Heart left ventricle (tissue), 16 donors: ENCODE results near the gene ZNF26. TPM values are rescaled to one million over a fixed set of nuclear protein-coding genes. Genes with fewer than 3 reads are reported as not detected.
A peak's percentile ranks its signal among the peaks of the same experiment; 100 is the strongest.

Experiments used
- ATAC-seq, 4 donors: fragments of 200-7000 bp; cut with Tn5 transposase; one replicate each; pipeline ENCODE4 v1.9.1; 2020 to 2022; ENCODE audit warnings: moderate library complexity in 4 of 4, mild to moderate bottlenecking in 3 of 4, moderate number of reproducible peaks in 1 of 4
- DNase-seq, 5 donors: peaks; one replicate each; pipeline ENCODE4 v3.0.0-alpha.2; 2020
- H3K27ac ChIP-seq, 12 donors: fragments of 200-600 bp; sonication (generic) in 4 of 12; one replicate each; pipeline versions ENCODE4 v1.5.0 to v1.8.0; 2016 to 2022; ENCODE audit warnings: mild to moderate bottlenecking in 2 of 12
- H3K27me3 ChIP-seq, 9 donors: fragments of 200-600 bp; sonication (generic) in 2 of 9; one replicate each; pipeline versions ENCODE4 v1.5.1 to v1.8.0; 2016 to 2022; ENCODE audit warnings: mild to moderate bottlenecking in 3 of 9
- H3K36me3 ChIP-seq, 9 donors: fragments of 200-600 bp; sonication (generic) in 2 of 9; one replicate each; pipeline versions ENCODE4 v1.5.0 to v1.8.0; 2018 to 2022; ENCODE audit warnings: mild to moderate bottlenecking in 2 of 9
- H3K4me1 ChIP-seq, 12 donors: fragments of 200-600 bp; sonication (generic) in 4 of 12; one replicate each; pipeline versions ENCODE4 v1.5.0 to v1.8.0; 2016 to 2022; ENCODE audit warnings: mild to moderate bottlenecking in 3 of 12
- H3K4me3 ChIP-seq, 12 donors: fragments of 200-600 bp; sonication (generic) in 4 of 12; one replicate each; pipeline versions ENCODE4 v1.5.0 to v1.8.0; 2017 to 2022; ENCODE audit warnings: mild to moderate bottlenecking in 9 of 12, moderate library complexity in 4 of 12
- H3K9me3 ChIP-seq, 12 donors: fragments of 200-600 bp; sonication (generic) in 4 of 12; one replicate each; pipeline versions ENCODE4 v1.5.0 to v1.8.0; 2016 to 2022; ENCODE audit warnings: mild to moderate bottlenecking in 1 of 12
- POLR2A ChIP-seq, 2 donors: fragments of 450-650 bp; IDR thresholded peaks; one replicate each; pipeline ENCODE4 v1.6.1; 2017; ENCODE audit warnings: antibody characterized with exemption in 2 of 2, mild to moderate bottlenecking in 2 of 2, moderate library complexity in 2 of 2
- WGBS, 4 donors: extraction: QIAGEN DNeasy Blood & Tissue Kit in 2 of 4; methylation state at CpG; one replicate each; pipeline versions ENCODE4 v1.1.5 to v1.1.7; 2013 to 2018; 5-methylcytosine and 5-hydroxymethylcytosine counted together
- intact Hi-C, 10 donors: fragments of 100-400 bp; cut with DNase I; formaldehyde crosslinking; loops; one replicate each; pipeline versions ENCODE4 v1.11.1 to v1.14.2; 2022
- polyA plus RNA-seq, 2 donors: library from polyadenylated mRNA; stranded (reverse); fragments of 200-250 nt; gene quantifications; one replicate each; pipeline ENCODE4 v1.2.3, GENCODE V29; 2013
- total RNA-seq, 9 donors: library from RNA; depleted of rRNA in 2 of 9; stranded (reverse); fragments of >200 nt in 2 of 9; fragmentation: NEBNext Ultra II Directional in 3 of 9; extraction: Animal tissue kit (Norgen Biotek cat#: 25700) in 3 of 9; gene quantifications; one replicate each; pipeline versions ENCODE4 v1.1.0 to v1.2.4, GENCODE V29; 2016 to 2023
- TF ChIP-seq, protein P1 (sequence below), 12 donors: fragments of 200-600 bp; sonication (generic) in 4 of 12; IDR thresholded peaks; one replicate each; pipeline versions ENCODE4 v1.5.0 to v1.8.0; 2018 to 2022; ENCODE audit warnings: antibody characterized with exemption in 12 of 12, mild to moderate bottlenecking in 5 of 12
- donor health status: ischemic (EF 13 %, LVEDD 7.1; RV severe dilation, severe dysfunction).
- donor health status: healthy with polysubstance abuse.
- donor health status: DM: no; HTN: yes; CAD: no.
- donor health status: DM: no; HTN: no; CAD: no.
- donor health status: ischemic (EF 25% LVEDD 6.9; RV normal size, moderate dysfunction).
- donor health status: ischemic (EF 25% LVEDD 5.7; RV mildly dilated, moderate dysfunction).
- donor health status: healthy.
- donor health status: DM: yes; HTN: yes; CAD: no.
- donor health status: ischemic (EF 35%, LVEDD 5.7; RV mildly dilated, moderate dysfunction).
- donor health status: nonischemic (EF 11% LVEDD 7.7; RV severe dilation, severe dysfunction).
- donor health status: DM: yes; HTN: yes; CAD: no.
- donor health status: PGD.
- donor health status: ischemic (EF 29% LVEDD 5.4; RV normal size, mild dysfunction).
- donor health status: nonischemic (EF 23%, LVEDD 6.1; RV moderate dilation, normal function).

ZNF26 gene
- total and polyA plus RNA-seq, 11 donors, result 0.60 to 6.7 (median 3.7) TPM

GRCh38 chr12:132986885-132987225 lies 688 bp downstream of the ZNF26 start:
- ATAC-seq, result peak in 1 of 4 donors; percentile 9
- Histone ChIP-seq H3K9me3 (peaks cover 0 to 42% (median 20%) of the 10 kb centered on the region in 12 donors), H3K27ac (peak overlapping the region in 10 of 12 donors; percentile 74 to 91 (median 84)), H3K27me3 (no peaks in the 10 kb centered on the region), H3K4me1 (peaks cover 6 to 18% (median 12%) of the 10 kb centered on the region in 12 donors), H3K4me3 (peak overlapping the region; percentile 62 to 97 (median 82)), H3K36me3 (peaks cover 0 to 26% (median 5%) of the 10 kb centered on the region in 9 donors)
- intact Hi-C loops, result loop anchor here in 9 of 10 donors (1.0 to 10.0 kb wide), 9 partner anchors 45 to 194 kb away; partner anchors contain the start of genes ZNF84 (in 6 of the 9), ZNF140 (in 5 of the 9), ZNF268 (in 4 of the 9) and ZNF10 (in 1 of the 9)
- DNase-seq, result no peak
- no peak for TF ChIP-seq POLR2A (IDR thresholded peaks at IDR 0.05)
- TF ChIP-seq, protein P1, sequence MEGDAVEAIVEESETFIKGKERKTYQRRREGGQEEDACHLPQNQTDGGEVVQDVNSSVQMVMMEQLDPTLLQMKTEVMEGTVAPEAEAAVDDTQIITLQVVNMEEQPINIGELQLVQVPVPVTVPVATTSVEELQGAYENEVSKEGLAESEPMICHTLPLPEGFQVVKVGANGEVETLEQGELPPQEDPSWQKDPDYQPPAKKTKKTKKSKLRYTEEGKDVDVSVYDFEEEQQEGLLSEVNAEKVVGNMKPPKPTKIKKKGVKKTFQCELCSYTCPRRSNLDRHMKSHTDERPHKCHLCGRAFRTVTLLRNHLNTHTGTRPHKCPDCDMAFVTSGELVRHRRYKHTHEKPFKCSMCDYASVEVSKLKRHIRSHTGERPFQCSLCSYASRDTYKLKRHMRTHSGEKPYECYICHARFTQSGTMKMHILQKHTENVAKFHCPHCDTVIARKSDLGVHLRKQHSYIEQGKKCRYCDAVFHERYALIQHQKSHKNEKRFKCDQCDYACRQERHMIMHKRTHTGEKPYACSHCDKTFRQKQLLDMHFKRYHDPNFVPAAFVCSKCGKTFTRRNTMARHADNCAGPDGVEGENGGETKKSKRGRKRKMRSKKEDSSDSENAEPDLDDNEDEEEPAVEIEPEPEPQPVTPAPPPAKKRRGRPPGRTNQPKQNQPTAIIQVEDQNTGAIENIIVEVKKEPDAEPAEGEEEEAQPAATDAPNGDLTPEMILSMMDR (IDR thresholded peaks at IDR 0.05), result no peak
- 4 to 7% (median 4%) methylated on average over 10 to 11 of the region's 11 CpGs for WGBS, 4 donors

- H3K27me3 ChIP-seq, result no peaks in the 10 kb centered on the region
- H3K4me1 ChIP-seq, result no peaks in the 10 kb centered on the region
- intact Hi-C loops, result loop anchor here in 1 of 10 donors (2.0 kb wide), 1 partner anchor 30 kb away; no protein-coding TSS in a partner anchor
- no peak overlapping the region for H3K4me3 ChIP-seq
- 27 to 47% (median 32%) methylated on average over 1 of the region's 1 CpG for WGBS, 4 donors
- peaks cover 0 to 100% (median 80%) of the 10 kb centered on the region in 12 donors for H3K9me3 ChIP-seq
- no peak overlapping the region for H3K27ac ChIP-seq
- TF ChIP-seq, protein P1 (IDR thresholded peaks at IDR 0.05), result no peak
- TF ChIP-seq POLR2A (IDR thresholded peaks at IDR 0.05), result no peak
- no peak for ATAC-seq
- peaks cover 0 to 38% (median 0%) of the 10 kb centered on the region in 9 donors for H3K36me3 ChIP-seq
- DNase-seq, result no peak
These were observed 12.6 kb downstream of the ZNF26 start for GRCh38 chr12:132998741-132999140.

- ATAC-seq, result no peak
- no peak for DNase-seq
- H3K4me3 ChIP-seq, result no peak overlapping the region
- H3K27me3 ChIP-seq, result no peaks in the 10 kb centered on the region
- TF ChIP-seq POLR2A (IDR thresholded peaks at IDR 0.05), result no peak
- TF ChIP-seq, protein P1 (IDR thresholded peaks at IDR 0.05), result no peak
- WGBS, 4 donors, result 90 to 98% (median 97%) methylated on average over 6 of the region's 6 CpGs
- no peaks in the 10 kb centered on the region for H3K4me1 ChIP-seq
- peaks cover 0 to 100% (median 82%) of the 10 kb centered on the region in 12 donors for H3K9me3 ChIP-seq
- no peak overlapping the region for H3K27ac ChIP-seq
- intact Hi-C loops, result no loop called here
- peaks cover 18 to 100% (median 80%) of the 10 kb centered on the region in 9 donors for H3K36me3 ChIP-seq
These were observed 24.6 kb downstream of the ZNF26 start for GRCh38 chr12:133010657-133011297.

DNA sequence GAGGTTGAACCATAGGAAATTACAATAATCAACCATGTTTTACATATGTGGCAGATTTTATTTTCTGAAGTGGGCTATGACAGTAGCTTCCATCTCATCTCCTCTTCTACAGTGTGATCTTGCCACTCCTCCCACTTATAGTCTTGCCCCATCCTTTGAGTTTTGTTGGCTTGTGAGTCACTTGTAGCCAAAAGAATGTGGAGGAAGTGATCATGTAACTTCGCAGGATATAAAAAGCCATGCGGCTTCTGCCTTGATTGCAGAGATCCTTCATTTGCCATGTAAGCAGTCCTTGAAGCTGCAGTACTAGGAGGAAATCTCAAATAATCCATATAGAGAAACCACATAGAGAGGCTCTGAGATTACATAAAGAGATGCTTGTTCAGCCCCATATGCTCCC lies 37.4 kb downstream of the ZNF26 start:
- Histone ChIP-seq H3K27ac (no peak overlapping the region), H3K4me1 (no peaks in the 10 kb centered on the region), H3K27me3 (no peaks in the 10 kb centered on the region), H3K36me3 (peaks cover 0 to 3% (median 0%) of the 10 kb centered on the region in 9 donors), H3K9me3 (peaks cover 0 to 97% (median 45%) of the 10 kb centered on the region in 12 donors), H3K4me3 (no peak overlapping the region)
- WGBS, 4 donors, result 81 to 97% (median 91%) methylated on average over 2 of the region's 2 CpGs
- TF ChIP-seq, protein P1 (IDR thresholded peaks at IDR 0.05), result no peak
- TF ChIP-seq POLR2A (IDR thresholded peaks at IDR 0.05), result no peak
- ATAC-seq (no peak), DNase-seq (no peak)
- intact Hi-C loops, result no loop called here
